GM18526 (cell line): Measurements from ENCODE around the gene FAM229A.

ENCODE experiments used
- POLR2A ChIP-seq: IDR thresholded peaks from 3 replicates; pipeline ENCODE4 v1.6.1; 2011; ENCODE audit not compliant: insufficient read length; ENCODE audit errors: extremely low read depth

The FAM229A gene

GRCh38 chr1:32390904-32391870 is 28.9 kb upstream of the FAM229A start:
- TF ChIP-seq POLR2A = no peak

DNA sequence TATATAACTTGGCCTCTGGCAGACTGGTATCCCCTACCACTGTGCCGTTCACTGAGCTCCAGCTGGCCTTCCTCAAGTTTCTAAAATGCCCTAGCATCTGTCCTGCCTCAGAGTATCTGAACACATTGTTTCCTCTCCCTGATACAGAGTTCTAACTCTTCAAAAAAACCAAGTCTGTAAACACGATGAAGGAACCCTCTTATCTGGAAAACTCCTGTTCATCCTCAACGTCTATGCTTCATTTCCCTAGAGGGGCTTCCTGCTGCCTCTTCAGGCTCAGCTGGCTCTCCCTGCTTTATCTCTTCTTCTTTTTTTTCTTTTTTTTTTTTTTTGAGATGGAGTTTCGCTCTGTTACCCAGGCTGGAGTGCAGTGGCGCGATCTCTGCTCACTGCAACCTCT is 26.4 kb upstream of the FAM229A start:
- TF ChIP-seq POLR2A = no peak

- no peak for TF ChIP-seq POLR2A
Observed at GRCh38 chr1:32386676-32387392, 24.5 kb upstream of the FAM229A start.

GRCh38 chr1:32380057-32380456 is 17.8 kb upstream of the FAM229A start:
- TF ChIP-seq POLR2A = no peak

GRCh38 chr1:32377541-32378220 is 15.4 kb upstream of the FAM229A start:
- no peak for TF ChIP-seq POLR2A

- no peak for TF ChIP-seq POLR2A
Observed at GRCh38 chr1:32376199-32376598, 13.9 kb upstream of the FAM229A start.

DNA sequence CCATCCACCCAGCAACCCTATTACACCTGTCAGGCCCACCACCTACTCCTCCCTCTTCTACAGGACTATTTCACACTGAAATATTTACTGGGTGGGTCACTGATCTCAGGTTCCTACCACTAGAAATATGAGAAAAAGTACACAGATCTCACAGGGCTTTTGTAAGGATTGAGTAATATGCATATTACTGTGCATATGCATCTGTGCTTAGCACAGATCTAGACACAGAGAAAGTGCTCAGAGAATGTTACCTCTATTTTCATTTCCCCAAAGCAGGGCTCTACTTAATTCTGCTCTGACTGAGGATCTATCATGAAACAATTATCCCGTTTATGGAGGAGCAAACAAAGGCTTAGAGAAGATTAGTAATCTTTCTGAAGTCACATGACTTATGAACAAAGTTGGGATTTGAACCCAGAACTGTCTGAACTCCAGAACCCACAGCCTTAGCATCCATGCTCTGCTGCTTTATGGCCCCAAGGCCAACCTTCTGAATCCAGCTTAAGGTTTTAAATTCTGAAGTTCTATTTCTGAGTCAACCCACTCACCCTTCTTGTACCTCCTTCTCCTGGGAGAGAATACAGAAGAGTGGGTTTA is 11.8 kb upstream of the FAM229A start:
- TF ChIP-seq POLR2A = no peak

GRCh38 chr1:32372149-32372756 is 10.0 kb upstream of the FAM229A start:
- TF ChIP-seq POLR2A = no peak

GRCh38 chr1:32367912-32368635 is 5.8 kb upstream of the FAM229A start:
- no peak for TF ChIP-seq POLR2A

GRCh38 chr1:32365445-32365844 is 3.2 kb upstream of the FAM229A start:
- no peak for TF ChIP-seq POLR2A

DNA sequence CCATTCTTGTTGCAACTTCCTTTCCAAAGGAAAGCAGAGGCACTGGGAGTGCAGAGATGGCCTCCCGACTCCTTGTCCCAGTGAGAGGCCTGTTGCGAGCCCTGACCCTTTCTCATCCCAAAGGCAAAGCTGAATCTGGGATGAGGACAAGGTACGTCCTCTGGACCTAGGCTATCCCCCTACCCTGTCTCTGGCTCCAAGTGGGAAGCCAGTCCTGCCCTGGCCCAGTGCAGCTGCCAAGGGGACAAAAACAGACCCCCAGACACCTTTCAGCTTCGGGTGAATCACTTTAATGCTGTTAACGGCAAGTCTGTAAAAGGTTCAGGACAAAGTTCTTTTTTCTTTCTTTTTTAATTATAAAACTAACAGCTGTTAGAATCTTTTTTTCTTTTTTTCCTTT is 2.6 kb upstream of the FAM229A start:
- no peak for TF ChIP-seq POLR2A

DNA sequence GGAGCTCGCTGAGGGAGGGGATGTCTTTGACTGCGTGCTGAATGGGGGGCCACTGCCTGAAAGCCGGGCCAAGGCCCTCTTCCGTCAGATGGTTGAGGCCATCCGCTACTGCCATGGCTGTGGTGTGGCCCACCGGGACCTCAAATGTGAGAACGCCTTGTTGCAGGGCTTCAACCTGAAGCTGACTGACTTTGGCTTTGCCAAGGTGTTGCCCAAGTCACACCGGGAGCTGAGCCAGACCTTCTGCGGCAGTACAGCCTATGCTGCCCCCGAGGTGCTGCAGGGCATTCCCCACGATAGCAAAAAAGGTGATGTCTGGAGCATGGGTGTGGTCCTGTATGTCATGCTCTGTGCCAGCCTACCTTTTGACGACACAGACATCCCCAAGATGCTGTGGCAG is 1.4 kb upstream of the FAM229A start:
- TF ChIP-seq POLR2A = no peak

GRCh38 chr1:32361674-32362473 is 411 bp downstream of the FAM229A start:
- no peak for TF ChIP-seq POLR2A
